Activated T-helper 17 cell treated with anti-CD3 and anti-CD28 coated beads, Interleukin-2, amount 50 U/mL, for 72 hours (primary cell): Measurements from ENCODE around the gene ATXN7L1. TPM values are rescaled to one million over a fixed set of nuclear protein-coding genes. Genes with fewer than 3 reads are reported as not detected.
"Not testable (repeated sequence)": the region's sequence is repeated elsewhere in the genome, so short reads cannot be mapped to it uniquely, and the experiment has no call there.

ENCODE experiments used
- ATAC-seq: fragments of 150-1000 bp; cut with Tn5 transposase; replicated peaks from 2 replicates; pipeline ENCODE4 v1.10.0; 2021; ENCODE audit warnings: mild to moderate bottlenecking, moderate library complexity
- H3K27ac Mint-ChIP-seq: one replicate; pipeline ENCODE4 v1.8.0; 2022; ENCODE audit warnings: mixed read lengths
- H3K27me3 Mint-ChIP-seq: one replicate; pipeline ENCODE4 v1.8.0; 2022; ENCODE audit warnings: mixed read lengths
- H3K36me3 Mint-ChIP-seq: one replicate; pipeline ENCODE4 v1.8.0; 2022; ENCODE audit warnings: low read depth, mild to moderate bottlenecking, mixed read lengths
- H3K4me1 Mint-ChIP-seq: one replicate; pipeline ENCODE4 v1.8.0; 2022; ENCODE audit warnings: mixed read lengths
- H3K4me3 Mint-ChIP-seq: one replicate; pipeline ENCODE4 v1.8.0; 2022; ENCODE audit warnings: mild to moderate bottlenecking, mixed read lengths
- H3K9me3 Mint-ChIP-seq: one replicate; pipeline ENCODE4 v1.8.0; 2022; ENCODE audit warnings: mixed read lengths
- total RNA-seq, 2 donors: library from RNA; stranded (reverse); gene quantifications; one replicate each; pipeline ENCODE4 v1.2.3, GENCODE V29; 2022

Gene ATXN7L1
- total RNA-seq, 2 donors from 2014 or later: 12.1 to 24.0 TPM

DNA sequence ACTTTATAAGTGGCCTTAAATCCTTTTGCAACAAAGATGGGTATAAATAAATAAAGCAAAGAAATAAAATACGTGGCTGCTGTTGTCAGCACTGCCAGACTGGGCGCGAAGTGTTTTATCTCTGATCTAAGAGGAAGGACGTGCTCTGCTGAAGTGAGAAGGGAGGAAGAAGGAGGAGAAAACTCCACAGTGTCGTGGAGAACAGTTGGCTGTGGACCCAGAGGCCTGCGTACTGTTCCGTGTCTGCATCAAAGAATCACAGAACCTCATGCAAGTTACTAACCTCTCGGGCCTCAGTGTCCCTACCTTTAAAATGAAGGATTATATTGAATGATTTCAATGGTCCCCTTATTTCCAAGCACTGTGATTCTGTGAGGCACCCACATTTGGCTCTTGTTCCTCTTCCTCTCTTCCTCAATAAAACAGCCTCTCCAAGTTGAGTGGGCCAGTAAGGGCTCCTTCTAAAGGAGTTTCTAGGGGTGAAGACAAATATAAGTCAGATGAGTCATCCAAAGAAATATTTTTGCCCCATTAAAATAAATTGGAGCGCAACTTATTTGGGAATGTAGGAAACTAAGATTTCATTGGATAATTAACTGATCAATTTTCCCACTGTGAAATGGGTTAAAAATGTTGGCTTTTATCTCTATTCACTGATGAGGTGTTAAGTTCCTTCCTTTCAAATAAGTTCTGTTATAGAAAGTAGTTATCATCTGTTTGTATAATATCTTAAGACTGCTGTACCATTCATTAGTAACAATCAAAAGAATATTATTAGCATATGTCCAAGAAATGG is 168.2 kb downstream of the ATXN7L1 start:
- ATAC-seq: no peak
- Mint-ChIP-seq H3K36me3 (peaks cover 6% of the 10 kb centered on the region), H3K9me3 (peaks cover 18% of the 10 kb centered on the region), H3K4me3 (peak overlapping the region; percentile 54), H3K27me3 (no peaks in the 10 kb centered on the region), H3K4me1 (peaks cover 21% of the 10 kb centered on the region), H3K27ac (peak overlapping the region; percentile 82)

DNA sequence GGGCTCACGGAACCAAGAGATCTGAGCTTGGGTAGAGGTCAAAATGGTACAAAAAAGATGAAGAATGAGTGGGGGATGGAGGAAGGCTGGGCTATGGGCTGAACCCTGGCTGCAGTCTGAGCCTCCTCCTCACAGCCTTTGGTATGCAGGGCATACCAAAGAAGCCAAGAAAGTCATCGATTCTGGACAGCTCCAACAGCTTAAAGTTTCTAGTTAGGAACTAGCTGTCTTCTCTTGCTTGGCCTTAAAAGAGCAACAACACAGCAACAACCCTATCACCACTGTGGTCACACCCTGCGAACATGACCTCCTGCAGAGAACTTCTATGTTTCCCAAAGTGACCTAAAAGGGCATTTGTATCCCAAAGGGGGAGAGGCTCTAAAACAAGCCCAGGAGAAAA is 169.0 kb downstream of the ATXN7L1 start:
- Mint-ChIP-seq H3K4me1 (peaks cover 18% of the 10 kb centered on the region), H3K27me3 (no peaks in the 10 kb centered on the region), H3K4me3 (no peak overlapping the region), H3K36me3 (peaks cover 1% of the 10 kb centered on the region), H3K9me3 (peaks cover 11% of the 10 kb centered on the region), H3K27ac (peak overlapping the region; percentile 82)
- no peak for ATAC-seq

DNA sequence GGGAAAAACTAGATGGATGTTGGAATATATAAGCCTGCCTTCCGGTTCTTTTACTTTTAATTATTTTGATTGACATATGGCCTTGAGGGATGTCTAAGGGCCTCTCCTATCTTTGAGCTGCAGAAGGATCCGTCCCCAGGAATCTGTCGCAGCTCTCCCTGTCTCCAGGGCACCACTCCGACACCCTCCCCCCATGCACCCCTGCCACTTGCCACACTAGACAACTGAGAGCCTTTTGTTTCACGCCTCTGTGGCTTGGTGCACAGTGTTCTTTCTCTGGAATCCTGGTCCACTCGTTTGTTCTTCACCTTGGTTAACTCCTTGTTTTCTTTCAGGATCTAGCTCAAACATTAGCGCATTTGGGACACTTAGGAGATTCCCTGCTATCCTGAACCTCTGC is 171.0 kb downstream of the ATXN7L1 start:
- Mint-ChIP-seq H3K4me3 (no peak overlapping the region), H3K27me3 (no peaks in the 10 kb centered on the region), H3K36me3 (no peaks in the 10 kb centered on the region), H3K4me1 (peaks cover 18% of the 10 kb centered on the region), H3K27ac (no peak overlapping the region), H3K9me3 (peaks cover 3% of the 10 kb centered on the region)
- ATAC-seq: no peak

DNA sequence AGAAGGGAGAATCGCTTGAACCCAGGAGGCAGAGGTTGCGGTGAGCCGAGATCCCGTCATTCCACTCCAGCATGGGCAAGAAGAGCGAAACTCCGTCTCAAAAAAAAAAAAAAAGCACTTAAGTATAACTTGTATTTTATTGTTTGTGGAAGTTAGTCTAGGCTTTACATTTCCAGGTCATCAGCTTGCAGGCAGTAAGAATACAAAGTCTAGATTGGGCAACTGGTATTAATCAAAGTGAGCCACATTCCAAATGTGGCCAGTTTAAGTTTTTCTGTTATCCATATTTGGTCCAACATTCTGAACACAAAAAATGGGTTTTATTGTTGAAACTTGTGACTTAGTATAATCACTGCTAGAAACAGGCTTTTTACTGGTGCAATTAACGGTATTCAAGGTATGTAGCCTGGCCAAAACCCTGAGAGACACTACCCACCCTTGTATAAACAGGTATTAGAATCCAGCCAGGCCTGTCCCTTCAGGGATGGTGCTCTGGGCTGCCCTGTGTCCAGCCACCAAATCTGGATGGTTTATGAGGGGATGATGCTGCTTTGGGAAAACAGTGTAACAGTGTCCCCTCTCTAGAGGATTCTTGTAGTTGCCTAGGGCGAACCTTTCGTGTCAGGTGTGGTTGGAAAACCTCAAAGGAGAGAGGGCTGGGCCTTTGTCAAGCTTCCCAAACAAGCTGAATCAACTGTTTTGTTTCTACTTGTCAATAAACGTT is 173.0 kb downstream of the ATXN7L1 start:
- no peak overlapping the region for H3K4me3 Mint-ChIP-seq
- H3K4me1 Mint-ChIP-seq: peaks cover 14% of the 10 kb centered on the region
- no peaks in the 10 kb centered on the region for H3K36me3 Mint-ChIP-seq
- no peaks in the 10 kb centered on the region for H3K27me3 Mint-ChIP-seq
- ATAC-seq: no peak
- H3K9me3 Mint-ChIP-seq: no peaks in the 10 kb centered on the region
- no peak overlapping the region for H3K27ac Mint-ChIP-seq

DNA sequence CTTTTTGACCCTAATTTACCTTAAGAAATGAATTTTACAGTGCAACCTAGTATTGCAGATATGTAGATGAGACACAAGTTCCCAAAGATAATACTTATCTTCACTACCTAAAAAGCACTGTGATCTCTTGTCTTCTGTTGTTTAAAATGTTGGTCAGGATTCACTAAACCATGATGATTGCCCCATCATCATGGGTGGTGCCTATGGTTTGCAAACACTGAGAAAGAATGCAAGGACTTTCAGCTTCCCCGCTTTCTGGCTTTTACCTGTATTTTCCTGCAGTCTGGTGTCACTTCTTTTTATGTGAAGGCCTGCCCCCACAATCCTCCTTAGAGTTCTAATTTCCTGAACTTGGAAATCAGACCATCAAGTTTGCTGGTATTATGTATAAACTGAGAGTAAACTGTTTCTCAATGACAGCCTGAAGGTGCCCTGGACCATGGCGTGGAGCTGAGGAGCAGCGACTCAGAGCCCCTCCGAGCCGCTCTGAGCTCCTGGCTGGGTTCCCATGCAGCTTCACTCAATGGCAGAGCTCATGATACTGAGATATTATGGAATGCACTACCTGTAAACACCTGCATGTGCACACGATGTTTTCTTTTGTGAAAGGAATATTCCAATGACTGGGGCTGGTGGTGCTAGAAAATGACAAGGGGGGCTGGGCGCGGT is 176.7 kb downstream of the ATXN7L1 start:
- H3K27ac Mint-ChIP-seq: no peak overlapping the region
- H3K27me3 Mint-ChIP-seq: no peaks in the 10 kb centered on the region

DNA sequence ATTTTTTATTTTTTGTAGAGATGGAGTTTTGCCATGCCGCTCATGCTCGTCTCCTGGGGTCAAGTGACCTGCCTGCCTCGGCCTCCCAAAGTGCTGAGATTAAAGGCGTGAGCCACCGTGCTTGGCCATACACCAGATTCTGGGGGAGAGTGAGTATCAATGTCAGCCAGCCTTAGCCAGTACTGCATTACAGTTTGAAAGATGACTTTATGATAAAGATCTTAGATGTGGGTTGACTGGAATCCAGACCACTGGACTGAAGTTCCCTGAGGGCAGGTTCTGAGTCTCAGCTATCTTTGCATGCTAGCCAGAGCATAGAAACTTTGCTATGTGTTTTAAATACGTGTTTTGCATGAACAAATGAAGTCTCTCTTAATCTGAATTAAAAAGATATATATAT is 177.9 kb downstream of the ATXN7L1 start:
- H3K4me1 Mint-ChIP-seq: peaks cover 4% of the 10 kb centered on the region
- no peaks in the 10 kb centered on the region for H3K36me3 Mint-ChIP-seq
- H3K27me3 Mint-ChIP-seq: no peaks in the 10 kb centered on the region
- H3K27ac Mint-ChIP-seq: no peak overlapping the region
- peaks cover 5% of the 10 kb centered on the region for H3K9me3 Mint-ChIP-seq
- ATAC-seq: no peak
- H3K4me3 Mint-ChIP-seq: no peak overlapping the region

More for the DNA sequence above, 176.7 kb downstream of the ATXN7L1 start:
- Mint-ChIP-seq H3K9me3 (peaks cover 5% of the 10 kb centered on the region), H3K36me3 (no peaks in the 10 kb centered on the region), H3K4me3 (no peak overlapping the region), H3K4me1 (no peaks in the 10 kb centered on the region)
- ATAC-seq: no peak

DNA sequence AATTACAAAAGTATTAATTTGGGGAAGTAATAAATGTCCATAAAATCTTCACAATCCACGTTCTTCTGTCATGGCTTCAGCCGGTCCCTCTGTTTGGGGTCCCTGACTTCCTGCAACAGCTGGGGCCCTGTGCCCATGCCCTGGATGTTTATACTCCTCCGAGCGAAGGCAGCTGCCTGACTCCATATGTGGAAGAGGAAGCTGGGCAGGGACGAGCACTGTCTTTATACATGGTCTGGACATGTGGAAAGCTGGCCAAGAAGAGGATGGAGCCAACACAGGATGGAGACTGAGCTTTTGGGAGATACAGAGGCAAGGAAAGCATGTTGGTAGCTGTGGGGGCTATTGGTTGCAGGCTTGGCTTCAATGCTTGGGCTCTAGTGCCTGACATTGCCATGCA is 178.6 kb downstream of the ATXN7L1 start:
- ATAC-seq: no peak
- Mint-ChIP-seq H3K4me1 (peaks cover 5% of the 10 kb centered on the region), H3K27me3 (no peaks in the 10 kb centered on the region), H3K36me3 (no peaks in the 10 kb centered on the region), H3K9me3 (peaks cover 5% of the 10 kb centered on the region), H3K27ac (no peak overlapping the region), H3K4me3 (no peak overlapping the region)

DNA sequence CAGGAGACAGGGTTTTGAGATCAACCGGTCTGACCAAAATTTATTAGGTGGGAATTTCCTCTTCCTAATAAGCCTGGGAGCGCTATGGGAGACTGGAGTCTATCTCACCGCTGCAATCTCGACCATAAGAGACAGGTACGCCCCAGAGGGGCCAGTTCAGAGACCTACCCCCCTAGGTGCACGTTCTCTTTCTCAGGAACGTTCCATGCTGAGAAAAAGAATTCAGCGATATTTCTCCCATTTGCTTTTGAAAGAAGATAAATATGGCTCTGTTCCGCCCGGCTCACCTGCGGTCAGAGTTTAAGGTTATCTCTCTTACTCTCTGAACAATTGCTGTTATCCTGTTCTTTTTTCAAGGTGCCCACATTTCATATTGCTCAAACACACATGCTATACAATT is 179.2 kb downstream of the ATXN7L1 start:
- H3K4me3 Mint-ChIP-seq, H3K27ac Mint-ChIP-seq, H3K4me1 Mint-ChIP-seq, H3K36me3 Mint-ChIP-seq, H3K27me3 Mint-ChIP-seq, H3K9me3 Mint-ChIP-seq, ATAC-seq: not testable (repeated sequence)

DNA sequence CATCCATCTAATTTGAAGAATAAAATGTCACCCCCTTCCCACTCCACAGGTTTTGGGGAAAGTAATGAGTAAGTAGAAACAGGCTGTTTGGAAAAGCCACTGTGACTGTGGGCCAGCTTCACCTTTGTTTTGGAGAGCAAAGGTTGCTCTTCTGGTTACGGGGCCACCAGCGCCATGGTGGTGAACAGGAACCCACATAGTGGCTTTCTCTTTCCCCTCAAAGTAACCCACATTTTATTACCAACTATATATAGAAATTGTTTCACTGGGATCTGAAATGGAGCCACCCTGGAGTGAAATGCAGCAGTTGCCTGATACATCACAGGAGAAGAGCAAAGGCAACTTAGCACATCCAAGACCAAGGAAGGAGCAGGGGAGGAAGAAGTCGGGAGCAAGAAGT is 182.8 kb downstream of the ATXN7L1 start:
- no peak for ATAC-seq
- Mint-ChIP-seq H3K4me1 (peaks cover 28% of the 10 kb centered on the region), H3K36me3 (no peaks in the 10 kb centered on the region), H3K27me3 (no peaks in the 10 kb centered on the region), H3K4me3 (no peak overlapping the region), H3K27ac (no peak overlapping the region), H3K9me3 (peaks cover 5% of the 10 kb centered on the region)

DNA sequence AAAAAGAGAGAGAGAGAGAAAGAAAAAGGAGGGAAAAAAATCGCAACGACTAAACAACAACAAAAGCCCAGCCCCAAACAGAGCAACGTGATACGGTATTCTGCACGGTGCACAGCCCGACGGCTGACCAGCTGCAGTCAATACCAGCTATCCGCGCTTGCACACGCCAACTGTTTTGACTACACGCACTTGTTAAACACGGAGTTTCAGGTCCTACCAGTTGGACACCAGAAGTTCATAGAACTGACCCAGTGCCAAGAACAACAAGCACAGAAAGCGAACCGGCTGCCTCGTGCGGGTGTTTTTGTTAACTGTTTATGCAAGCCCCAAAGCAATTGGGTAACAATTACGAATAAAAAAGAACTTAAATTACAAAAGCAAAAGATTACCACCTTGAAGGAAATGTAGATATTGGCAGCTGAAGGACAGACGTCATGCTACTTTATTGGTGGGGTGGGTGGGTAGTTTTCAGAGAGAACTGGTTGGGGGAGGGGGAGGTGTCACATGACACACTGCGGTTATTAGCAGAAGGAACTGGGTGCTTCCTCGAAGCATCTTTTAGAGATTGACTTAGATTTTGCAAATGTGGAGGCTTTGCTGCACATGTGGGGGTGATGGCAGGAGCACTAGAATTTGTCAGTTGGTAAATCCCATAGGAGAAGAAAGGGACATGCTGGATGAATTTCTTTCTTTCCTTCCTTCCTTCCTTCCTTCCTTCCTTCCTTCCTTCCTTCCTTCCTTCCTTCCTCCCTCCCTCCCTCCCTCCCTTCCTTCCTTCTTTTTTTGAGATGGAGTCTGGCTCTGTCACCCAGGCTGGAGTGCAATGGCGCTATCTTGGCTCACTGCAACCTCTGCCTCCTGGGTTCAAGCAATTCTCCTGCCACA is 184.5 kb downstream of the ATXN7L1 start:
- no peaks in the 10 kb centered on the region for H3K27me3 Mint-ChIP-seq

DNA sequence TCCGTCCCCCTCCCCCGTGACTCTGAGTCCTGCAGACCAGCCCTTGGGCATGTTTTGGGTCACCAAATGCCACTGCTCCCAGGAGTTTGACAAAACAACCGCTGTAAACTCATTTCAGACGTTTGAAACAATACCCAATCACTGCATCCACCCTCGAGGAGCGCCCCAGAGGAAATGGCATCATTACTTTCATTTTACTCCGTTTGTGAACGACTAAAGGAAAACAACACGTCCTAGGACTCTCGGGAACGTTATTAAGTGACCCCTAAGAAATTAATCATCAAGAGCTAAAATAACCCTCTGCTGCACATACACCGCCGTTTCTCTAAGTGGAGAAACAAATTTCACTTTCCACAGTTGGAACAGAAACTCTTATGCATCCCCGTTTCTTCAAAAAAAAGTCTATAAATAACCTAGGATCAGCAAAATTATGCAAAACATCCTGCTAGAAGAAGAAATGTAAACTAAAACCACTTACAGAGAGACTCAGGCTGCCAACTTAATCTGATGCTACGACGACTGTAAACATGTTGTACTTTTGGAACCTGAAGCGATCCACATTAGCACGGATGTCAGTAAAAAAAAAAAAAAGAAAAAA is 185.2 kb downstream of the ATXN7L1 start:
- Mint-ChIP-seq H3K27ac (peak overlapping the region; percentile 97), H3K27me3 (no peaks in the 10 kb centered on the region), H3K4me1 (peaks cover 33% of the 10 kb centered on the region), H3K9me3 (no peaks in the 10 kb centered on the region), H3K4me3 (peak overlapping the region; percentile 89), H3K36me3 (no peaks in the 10 kb centered on the region)
- peak; percentile 91 for ATAC-seq

More for the DNA sequence above, 184.5 kb downstream of the ATXN7L1 start:
- Mint-ChIP-seq H3K9me3 (peaks cover 5% of the 10 kb centered on the region), H3K4me1 (peaks cover 33% of the 10 kb centered on the region), H3K27ac (peak overlapping the region; percentile 97), H3K4me3 (peak overlapping the region; percentile 89), H3K36me3 (no peaks in the 10 kb centered on the region)
- ATAC-seq: peak; percentile 43

DNA sequence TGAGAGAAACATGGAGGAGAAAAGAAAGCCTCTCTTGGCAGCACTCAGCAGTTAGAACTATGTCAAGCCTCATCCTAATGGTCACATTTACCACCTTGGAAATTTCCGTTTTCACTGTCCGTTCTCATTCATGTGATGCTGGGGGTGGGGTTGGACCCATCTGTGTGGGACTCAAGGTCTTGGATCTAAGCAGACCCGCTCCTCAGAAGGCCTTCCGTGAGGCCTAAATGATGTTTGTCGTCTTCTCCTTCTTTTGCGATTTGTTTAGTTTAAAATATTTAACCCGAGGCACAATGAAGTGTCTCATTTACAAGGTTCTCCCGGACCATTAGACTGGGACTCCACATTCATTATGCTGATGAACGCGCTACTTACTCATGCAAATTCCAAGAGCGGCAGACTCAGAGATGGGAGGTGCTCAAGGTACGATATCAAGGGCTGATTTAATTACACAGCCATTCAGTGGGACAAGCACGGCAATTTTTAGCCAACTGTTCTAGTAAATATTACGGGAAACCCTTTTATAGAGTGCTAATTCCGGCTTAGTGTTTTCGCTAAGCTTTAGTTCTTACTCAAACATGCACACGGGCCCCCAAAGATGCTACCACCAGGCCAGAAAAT is 186.0 kb downstream of the ATXN7L1 start:
- no peaks in the 10 kb centered on the region for H3K27me3 Mint-ChIP-seq

DNA sequence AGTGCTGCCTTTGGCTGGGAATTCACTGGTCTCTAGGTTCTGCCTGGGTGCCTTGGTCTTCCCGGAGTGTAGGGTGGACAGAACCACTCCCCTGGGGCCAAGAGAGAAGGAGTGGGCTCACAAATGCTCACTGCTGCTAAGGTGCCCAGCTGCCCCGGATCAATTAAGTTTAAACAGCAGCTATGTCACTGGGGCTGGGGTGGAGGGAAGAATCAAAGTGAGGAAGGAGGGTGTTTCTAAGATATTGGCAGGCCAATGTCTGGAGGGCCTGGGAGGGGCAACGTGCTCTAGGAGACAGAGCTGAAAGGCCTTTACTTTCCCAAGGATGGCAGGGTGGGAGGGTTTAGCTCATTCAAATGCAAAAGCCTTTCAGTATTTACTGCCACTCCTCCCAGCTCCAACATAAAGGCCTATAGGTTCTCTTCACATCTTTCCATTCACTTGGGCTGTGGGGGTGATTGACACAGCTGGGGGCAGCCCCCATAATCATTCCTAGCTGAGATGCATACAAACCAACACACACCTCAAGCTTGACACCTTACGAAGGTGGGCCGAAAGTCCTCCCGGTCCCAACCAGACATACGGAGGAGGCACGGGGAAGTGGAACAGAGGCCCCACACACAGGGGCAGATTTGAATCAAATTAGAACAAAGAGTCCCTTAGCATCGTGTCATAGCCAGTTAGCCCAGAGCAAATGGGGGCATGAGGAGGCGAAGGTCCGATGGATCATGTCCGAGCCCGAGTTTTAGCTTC is 187.2 kb downstream of the ATXN7L1 start:
- peaks cover 33% of the 10 kb centered on the region for H3K4me1 Mint-ChIP-seq
- no peak overlapping the region for H3K4me3 Mint-ChIP-seq
- no peaks in the 10 kb centered on the region for H3K9me3 Mint-ChIP-seq
- ATAC-seq: no peak
- no peaks in the 10 kb centered on the region for H3K27me3 Mint-ChIP-seq
- H3K27ac Mint-ChIP-seq: peak overlapping the region; percentile 60
- no peaks in the 10 kb centered on the region for H3K36me3 Mint-ChIP-seq

More for the DNA sequence above, 186.0 kb downstream of the ATXN7L1 start:
- Mint-ChIP-seq H3K36me3 (no peaks in the 10 kb centered on the region), H3K9me3 (no peaks in the 10 kb centered on the region), H3K4me3 (peak overlapping the region; percentile 89), H3K27ac (peak overlapping the region; percentile 97), H3K4me1 (peaks cover 33% of the 10 kb centered on the region)
- no peak for ATAC-seq
